Measurements from ENCODE around the gene BAHCC1. TPM values are rescaled to one million over a fixed set of nuclear protein-coding genes. Genes with fewer than 3 reads are reported as not detected.

The BAHCC1 gene
- total RNA-seq, 3 donors from 2014 or later, result 7.4 to 17.0 (median 11.7) TPM

- TF ChIP-seq POLR2AphosphoS5 (IDR thresholded peaks at IDR 0.05), result no peak
- TF ChIP-seq, protein P1, sequence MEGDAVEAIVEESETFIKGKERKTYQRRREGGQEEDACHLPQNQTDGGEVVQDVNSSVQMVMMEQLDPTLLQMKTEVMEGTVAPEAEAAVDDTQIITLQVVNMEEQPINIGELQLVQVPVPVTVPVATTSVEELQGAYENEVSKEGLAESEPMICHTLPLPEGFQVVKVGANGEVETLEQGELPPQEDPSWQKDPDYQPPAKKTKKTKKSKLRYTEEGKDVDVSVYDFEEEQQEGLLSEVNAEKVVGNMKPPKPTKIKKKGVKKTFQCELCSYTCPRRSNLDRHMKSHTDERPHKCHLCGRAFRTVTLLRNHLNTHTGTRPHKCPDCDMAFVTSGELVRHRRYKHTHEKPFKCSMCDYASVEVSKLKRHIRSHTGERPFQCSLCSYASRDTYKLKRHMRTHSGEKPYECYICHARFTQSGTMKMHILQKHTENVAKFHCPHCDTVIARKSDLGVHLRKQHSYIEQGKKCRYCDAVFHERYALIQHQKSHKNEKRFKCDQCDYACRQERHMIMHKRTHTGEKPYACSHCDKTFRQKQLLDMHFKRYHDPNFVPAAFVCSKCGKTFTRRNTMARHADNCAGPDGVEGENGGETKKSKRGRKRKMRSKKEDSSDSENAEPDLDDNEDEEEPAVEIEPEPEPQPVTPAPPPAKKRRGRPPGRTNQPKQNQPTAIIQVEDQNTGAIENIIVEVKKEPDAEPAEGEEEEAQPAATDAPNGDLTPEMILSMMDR (IDR thresholded peaks at IDR 0.05), result no peak
- no peak for TF ChIP-seq POLR2A (IDR thresholded peaks at IDR 0.05)
Measured at GRCh38 chr17:81479175-81480071, 84.2 kb downstream of the BAHCC1 start.

DNA sequence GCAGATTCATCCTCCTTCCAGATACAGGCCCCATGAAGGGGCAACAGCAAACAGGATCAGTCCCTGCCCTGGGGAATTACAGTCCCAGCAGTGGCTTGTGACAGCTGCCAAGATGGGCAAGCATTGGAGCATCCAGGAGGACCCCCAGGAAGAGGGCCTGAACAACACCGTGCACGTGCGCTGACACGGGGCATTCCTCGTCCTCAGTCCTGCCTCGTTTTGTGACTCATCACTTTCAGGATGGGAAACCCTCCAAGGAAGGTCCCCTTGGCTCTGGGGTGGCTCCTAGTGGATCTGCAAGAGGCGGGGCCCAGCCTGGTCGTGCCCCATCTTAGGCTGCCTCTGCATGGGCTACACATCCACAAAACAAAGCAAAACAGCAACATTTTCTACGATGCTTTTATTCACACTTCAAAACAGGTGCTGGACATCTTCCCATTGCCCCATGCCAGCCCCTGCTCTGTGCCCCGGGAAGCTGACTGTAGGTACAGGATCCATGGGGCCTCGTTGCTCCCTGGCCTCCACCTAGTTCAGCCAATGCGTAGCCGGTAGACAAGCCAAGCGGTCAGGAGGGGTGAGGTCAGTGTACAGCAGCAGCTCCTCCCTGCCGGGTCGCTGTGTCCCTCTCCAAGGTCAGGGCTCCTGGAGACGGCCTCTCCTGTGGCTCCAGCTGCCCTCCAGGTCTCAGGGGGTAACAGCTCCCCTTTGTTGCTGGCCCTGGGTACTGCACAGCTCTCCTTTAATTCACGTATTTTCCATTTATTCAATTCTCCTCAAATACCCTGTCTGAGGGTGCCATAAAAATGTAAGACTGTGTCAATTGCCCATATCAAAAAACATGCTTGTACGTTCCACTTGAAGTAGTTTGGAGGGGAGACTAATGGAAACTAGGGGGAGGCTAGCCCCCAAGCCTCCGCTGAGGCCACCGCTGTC, 85.1 kb downstream of the BAHCC1 start:
- Histone ChIP-seq H3K27me3 (no peaks in the 10 kb centered on the region), H3K4me1 (peaks cover 0 to 4% of the 10 kb centered on the region in 2 donors), H3K9me3 (no peaks in the 10 kb centered on the region), H3K4me3 (peak overlapping the region in 2 of 3 donors; percentile 61 to 70), H3K27ac (no peak overlapping the region), H3K36me3 (no peaks in the 10 kb centered on the region)
- DNase-seq (ENCODE audit: low spot score in 2 of 2), result no peak
- intact Hi-C loops (cut with DNase I; ENCODE audit: low total_unique reads), result loop anchor here (10.0 kb wide), 1 partner anchor 226 kb away; no protein-coding TSS in a partner anchor
- TF ChIP-seq, protein P1 (IDR thresholded peaks at IDR 0.05), result no peak
- TF ChIP-seq POLR2A (IDR thresholded peaks at IDR 0.05) (no peak), POLR2AphosphoS5 (IDR thresholded peaks at IDR 0.05) (no peak)

More at GRCh38 chr17:81479175-81480071, 84.2 kb downstream of the BAHCC1 start:
- Histone ChIP-seq H3K27ac (no peak overlapping the region), H3K9me3 (no peaks in the 10 kb centered on the region), H3K4me3 (no peak overlapping the region), H3K4me1 (peaks cover 0 to 4% of the 10 kb centered on the region in 2 donors), H3K27me3 (no peaks in the 10 kb centered on the region), H3K36me3 (no peaks in the 10 kb centered on the region)
- no peak for DNase-seq (ENCODE audit: low spot score in 2 of 2)
- intact Hi-C loops (cut with DNase I; ENCODE audit: low total_unique reads), result loop anchor here (10.0 kb wide), 1 partner anchor 225 kb away; no protein-coding TSS in a partner anchor

GRCh38 chr17:81481073-81481799, 86.0 kb downstream of the BAHCC1 start:
- TF ChIP-seq POLR2AphosphoS5 (IDR thresholded peaks at IDR 0.05) (no peak), POLR2A (IDR thresholded peaks at IDR 0.05) (no peak)
- TF ChIP-seq, protein P1 (IDR thresholded peaks at IDR 0.05), result no peak
- no peaks in the 10 kb centered on the region for H3K36me3 ChIP-seq

DNA sequence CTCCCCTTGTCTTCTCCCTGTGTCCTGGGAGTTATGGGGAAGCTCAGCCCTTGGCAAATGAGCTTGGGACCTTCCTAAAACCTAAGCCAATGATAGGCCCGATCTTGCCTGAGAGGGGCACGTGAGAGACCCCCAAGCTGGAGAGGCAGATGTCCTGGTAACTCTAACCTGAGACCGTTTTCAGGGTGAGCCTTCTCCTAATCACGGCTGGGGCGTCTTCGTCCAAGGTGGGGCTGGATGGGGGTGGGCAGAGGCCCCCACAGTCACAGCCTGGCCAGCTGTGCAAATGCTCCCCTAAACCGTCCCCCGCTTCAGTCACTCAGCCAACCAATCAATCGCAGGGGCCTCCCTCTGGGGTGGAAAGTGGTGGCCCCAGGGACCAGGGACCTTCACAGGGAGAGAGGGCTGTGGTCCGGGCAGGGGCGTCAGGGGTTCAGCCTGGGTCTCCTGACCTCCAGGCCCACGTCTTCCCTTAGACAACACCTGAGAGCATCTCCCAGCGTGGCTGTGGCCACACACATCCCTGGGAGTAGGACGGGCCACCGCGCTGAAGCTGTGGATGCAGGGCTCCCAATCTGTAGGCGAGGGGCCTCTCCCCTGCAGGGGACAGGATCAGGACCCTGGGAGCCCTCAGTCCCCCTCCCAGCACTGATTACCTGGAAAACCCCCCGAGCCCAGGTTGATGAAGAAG, 86.7 kb downstream of the BAHCC1 start:
- intact Hi-C loops (cut with DNase I; ENCODE audit: low total_unique reads), result loop anchor here (2.0 to 10.0 kb wide), 2 partner anchors 89 to 227 kb away; no protein-coding TSS in a partner anchor
- H3K9me3 ChIP-seq, result no peaks in the 10 kb centered on the region
- TF ChIP-seq POLR2A (IDR thresholded peaks at IDR 0.05), result no peak
- TF ChIP-seq, protein P1 (IDR thresholded peaks at IDR 0.05), result no peak
- no peak for TF ChIP-seq POLR2AphosphoS5 (IDR thresholded peaks at IDR 0.05)
- peaks cover 0 to 4% of the 10 kb centered on the region in 2 donors for H3K4me1 ChIP-seq
- H3K27ac ChIP-seq, result peak overlapping the region in 1 of 2 donors; percentile 20
- H3K27me3 ChIP-seq, result no peaks in the 10 kb centered on the region
- DNase-seq (ENCODE audit: low spot score in 2 of 2), result no peak
- H3K36me3 ChIP-seq, result no peaks in the 10 kb centered on the region
- peak overlapping the region; percentile 41 to 70 (median 61) for H3K4me3 ChIP-seq

More at GRCh38 chr17:81481073-81481799, 86.0 kb downstream of the BAHCC1 start:
- Histone ChIP-seq H3K4me1 (peaks cover 0 to 4% of the 10 kb centered on the region in 2 donors), H3K9me3 (no peaks in the 10 kb centered on the region), H3K27me3 (no peaks in the 10 kb centered on the region), H3K4me3 (peak overlapping the region; percentile 41 to 70 (median 61)), H3K27ac (peak overlapping the region in 1 of 2 donors; percentile 20)
- intact Hi-C loops (cut with DNase I; ENCODE audit: low total_unique reads), result loop anchor here (10.0 kb wide), 1 partner anchor 226 kb away; no protein-coding TSS in a partner anchor
- DNase-seq (ENCODE audit: low spot score in 2 of 2), result peak; percentile 53 to 68
